Astrocyte (in vitro differentiated cells and primary cell): ENCODE measurements around the gene ANKRD11. TPM values are rescaled to one million over a fixed set of nuclear protein-coding genes. Genes with fewer than 3 reads are reported as not detected.
A peak's percentile ranks its signal among the peaks of the same experiment; 100 is the strongest.

ENCODE experiments used
- DNase-seq: peaks from one replicate; pipeline ENCODE4 v3.0.0-alpha.2; 2010; ENCODE audit warnings: low read depth
- FAIRE-seq: peaks from 2 replicates; lab custom pipeline; 2011; peaks lifted over from hg19 to GRCh38; lab: Jason Lieb, UNC
- H2AFZ ChIP-seq: 2 replicates; pipeline ENCODE4 v1.6.0; 2012; ENCODE audit warnings: low read depth, low read length, inconsistent platforms
- H3K27ac ChIP-seq: 2 replicates; pipeline ENCODE4 v1.5.1; 2011; ENCODE audit warnings: low read depth, low read length, inconsistent platforms
- H3K27me3 ChIP-seq: 2 replicates; pipeline ENCODE4 v1.6.0; 2011; ENCODE audit warnings: low read length, inconsistent platforms; ENCODE audit not compliant: insufficient read depth
- H3K36me3 ChIP-seq: 2 replicates; pipeline ENCODE4 v1.5.1; 2011; ENCODE audit warnings: low read length, inconsistent platforms; ENCODE audit not compliant: insufficient read depth
- H3K4me1 ChIP-seq: 2 replicates; pipeline ENCODE4 v1.5.1; 2011; ENCODE audit warnings: low read length, inconsistent platforms; ENCODE audit not compliant: insufficient read depth
- H3K4me2 ChIP-seq: 2 replicates; pipeline ENCODE4 v1.6.0; 2012; ENCODE audit warnings: low read length, inconsistent platforms
- H3K4me3 ChIP-seq: 2 replicates; pipeline ENCODE4 v1.5.1; 2011; ENCODE audit warnings: low read depth, mild to moderate bottlenecking, low read length, inconsistent platforms; ENCODE audit not compliant: insufficient read depth
- H3K79me2 ChIP-seq: 2 replicates; pipeline ENCODE4 v1.6.0; 2012; ENCODE audit warnings: mild to moderate bottlenecking, low read length, inconsistent platforms; ENCODE audit not compliant: insufficient read depth
- H3K9ac ChIP-seq: 2 replicates; pipeline ENCODE4 v1.6.0; 2012; ENCODE audit warnings: mild to moderate bottlenecking, low read length, inconsistent platforms
- H3K9me3 ChIP-seq: 2 replicates; pipeline ENCODE4 v1.5.1; 2012; ENCODE audit warnings: low read depth, mild to moderate bottlenecking, low read length, inconsistent platforms; ENCODE audit not compliant: insufficient read depth
- H4K20me1 ChIP-seq: 2 replicates; pipeline ENCODE4 v1.6.0; 2012; ENCODE audit warnings: low read length, inconsistent platforms; ENCODE audit not compliant: insufficient read depth
- H3K27ac Mint-ChIP-seq: one replicate; pipeline ENCODE4 v1.8.0; 2021; ENCODE audit warnings: mild to moderate bottlenecking, mixed read lengths; ENCODE audit not compliant: unreplicated experiment
- H3K27me3 Mint-ChIP-seq: one replicate; pipeline ENCODE4 v1.8.0; 2021; ENCODE audit warnings: low read depth, mixed read lengths; ENCODE audit not compliant: unreplicated experiment
- H3K36me3 Mint-ChIP-seq: one replicate; pipeline ENCODE4 v1.8.0; 2021; ENCODE audit warnings: low read depth, mixed read lengths; ENCODE audit not compliant: unreplicated experiment
- H3K4me1 Mint-ChIP-seq: one replicate; pipeline ENCODE4 v1.8.0; 2021; ENCODE audit warnings: low read depth, mixed read lengths; ENCODE audit not compliant: unreplicated experiment
- H3K4me3 Mint-ChIP-seq: one replicate; pipeline ENCODE4 v1.8.0; 2021; ENCODE audit warnings: mild to moderate bottlenecking, moderate library complexity, mixed read lengths; ENCODE audit not compliant: unreplicated experiment
- H3K9me3 Mint-ChIP-seq: one replicate; pipeline ENCODE4 v1.8.0; 2021; ENCODE audit warnings: mild to moderate bottlenecking, mixed read lengths; ENCODE audit not compliant: unreplicated experiment
- CTCF ChIP-seq: IDR thresholded peaks from 2 replicates; pipeline ENCODE4 v1.5.1; 2011; ENCODE audit warnings: low read depth, mild to moderate bottlenecking, inconsistent platforms, low read length, moderate library complexity; ENCODE audit not compliant: insufficient read depth
- EZH2 ChIP-seq: IDR thresholded peaks from 2 replicates; pipeline ENCODE4 v1.6.1; 2012; ENCODE audit warnings: mild to moderate bottlenecking, low read length, inconsistent platforms; ENCODE audit not compliant: insufficient read depth
- total RNA-seq: library from RNA; stranded (reverse); gene quantifications from 2 replicates; pipeline ENCODE4 v1.2.1, GENCODE V29; 2021

The ANKRD11 gene
- total RNA-seq, 1 donor from 2014 or later = 213 TPM

DNA sequence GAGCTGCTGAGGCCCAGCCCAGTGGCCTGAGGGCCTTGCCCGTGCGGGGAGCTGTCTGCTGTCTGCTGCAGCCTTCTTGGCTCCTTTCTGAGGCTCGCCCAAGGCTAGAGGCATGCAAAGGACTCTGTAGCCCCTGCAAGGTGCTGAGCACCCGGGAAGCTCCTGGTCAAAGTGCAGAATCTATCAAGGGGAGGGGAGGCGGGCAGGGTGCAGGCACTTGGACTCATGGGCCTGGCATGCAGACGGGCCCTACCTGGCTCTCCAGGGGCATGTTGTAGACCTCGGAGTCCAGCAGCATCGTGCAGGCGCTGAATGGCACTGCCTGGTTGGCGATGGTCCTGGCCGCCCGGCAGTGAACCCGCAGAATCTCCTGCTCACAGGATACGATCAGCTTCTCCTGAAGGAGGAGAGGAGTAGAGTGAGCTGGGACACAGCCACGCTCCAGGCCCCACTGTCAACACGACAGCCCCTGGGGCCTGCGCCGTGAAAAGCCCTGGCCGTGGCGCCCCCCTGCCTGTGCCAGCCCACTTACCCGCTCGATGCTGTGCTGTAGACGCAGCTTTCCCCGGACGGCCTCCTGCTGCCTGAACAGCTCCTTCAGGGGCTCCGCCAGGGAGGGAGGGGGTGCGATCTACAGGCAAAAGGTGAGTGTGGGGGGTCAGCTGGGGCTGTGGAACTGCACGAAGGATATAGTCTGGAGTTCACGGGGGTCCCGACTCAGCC, 215.6 kb downstream of the ANKRD11 start:
- no peak overlapping the region for H3K4me3 Mint-ChIP-seq
- peak overlapping the region; percentile 53 for H3K27ac Mint-ChIP-seq
- no peak overlapping the region for H2AFZ ChIP-seq
- peaks cover 15% of the 10 kb centered on the region for H3K36me3 Mint-ChIP-seq
- peaks cover 61% of the 10 kb centered on the region for H4K20me1 ChIP-seq
- H3K4me2 ChIP-seq = no peak overlapping the region
- H3K79me2 ChIP-seq = peaks cover 36% of the 10 kb centered on the region
- H3K27me3 Mint-ChIP-seq = no peaks in the 10 kb centered on the region
- H3K9me3 Mint-ChIP-seq = no peaks in the 10 kb centered on the region
- H3K4me3 ChIP-seq = no peak overlapping the region
- peaks cover 5% of the 10 kb centered on the region for H3K4me1 ChIP-seq
- no peaks in the 10 kb centered on the region for H3K9me3 ChIP-seq
- FAIRE-seq (no peak), DNase-seq (no peak)
- H3K36me3 ChIP-seq = peaks cover 10% of the 10 kb centered on the region
- H3K9ac ChIP-seq = no peak overlapping the region
- TF ChIP-seq CTCF = no peak
- TF ChIP-seq EZH2 = no peak
- H3K4me1 Mint-ChIP-seq = no peaks in the 10 kb centered on the region
- H3K27me3 ChIP-seq = no peaks in the 10 kb centered on the region
- no peak overlapping the region for H3K27ac ChIP-seq

- Histone ChIP-seq H2AFZ (no peak overlapping the region), H3K27me3 (no peaks in the 10 kb centered on the region), H3K9me3 (no peaks in the 10 kb centered on the region), H4K20me1 (peaks cover 69% of the 10 kb centered on the region), H3K9ac (no peak overlapping the region), H3K4me3 (no peak overlapping the region), H3K27ac (no peak overlapping the region), H3K36me3 (peaks cover 10% of the 10 kb centered on the region), H3K4me1 (peaks cover 6% of the 10 kb centered on the region), H3K79me2 (peaks cover 36% of the 10 kb centered on the region), H3K4me2 (no peak overlapping the region)
- Mint-ChIP-seq H3K9me3 (no peaks in the 10 kb centered on the region), H3K36me3 (peaks cover 19% of the 10 kb centered on the region), H3K27me3 (no peaks in the 10 kb centered on the region), H3K4me1 (no peaks in the 10 kb centered on the region), H3K27ac (peak overlapping the region; percentile 9), H3K4me3 (no peak overlapping the region)
- TF ChIP-seq EZH2 (no peak), CTCF (no peak)
- FAIRE-seq = no peak
- no peak for DNase-seq
Observed at GRCh38 chr16:89273741-89274472, 216.5 kb downstream of the ANKRD11 start.
